ENCODE measurements around the gene SRF. TPM values are rescaled to one million over a fixed set of nuclear protein-coding genes. Genes with fewer than 3 reads are reported as not detected.
A peak's percentile ranks its signal among the peaks of the same experiment; 100 is the strongest.

SRF gene
- total and polyA plus RNA-seq, 2 experiments from 2014 or later, result 7.4 to 22.0 TPM

GRCh38 chr6:43173591-43174262, 2.7 kb downstream of the SRF start:
- H3K9me2 ChIP-seq (replicated peaks; ENCODE audit: insufficient read depth), result no peaks in the 10 kb centered on the region
- H4K20me1 ChIP-seq (ENCODE audit: insufficient read depth, poor library complexity, severe bottlenecking), result peaks cover 18% of the 10 kb centered on the region
- TF ChIP-seq EZH2phosphoT487 (IDR thresholded peaks at IDR 0.05; ENCODE audit: low read depth, severe bottlenecking, unreplicated experiment) (no peak), EZH2 (IDR thresholded peaks at IDR 0.05; ENCODE audit: borderline replicate concordance) (no peak), CTCF (IDR thresholded peaks at IDR 0.05; ENCODE audit: poor library complexity) (no peak)
- DNase-seq (ENCODE audit: low spot score), result no peak
- no peaks in the 10 kb centered on the region for H3K9me3 ChIP-seq (ENCODE audit: low read depth)
- H3K27me3 ChIP-seq, result no peaks in the 10 kb centered on the region
- peak overlapping the region; percentile 73 for H3K4me2 ChIP-seq
- H3K79me2 ChIP-seq, result peaks cover 36% of the 10 kb centered on the region
- peak overlapping the region; percentile 92 for H3K27ac ChIP-seq
- peaks cover 23% of the 10 kb centered on the region for H3K4me1 ChIP-seq (ENCODE audit: insufficient read depth)
- H3K4me3 ChIP-seq, result no peak overlapping the region
- 55% methylated on average over 11 of the region's 11 CpGs for WGBS (ENCODE audit: low lambda C conversion rate, missing lambda C conversion rate)
- no peak overlapping the region for H2AFZ ChIP-seq
- no peaks in the 10 kb centered on the region for H3K36me3 ChIP-seq (replicated peaks; ENCODE audit: insufficient read depth, low read depth)

GRCh38 chr6:43174263-43175112, 3.4 kb downstream of the SRF start:
- Histone ChIP-seq H4K20me1 (ENCODE audit: insufficient read depth, poor library complexity, severe bottlenecking) (peaks cover 18% of the 10 kb centered on the region), H3K9me2 (replicated peaks; ENCODE audit: insufficient read depth) (no peaks in the 10 kb centered on the region), H3K4me2 (peak overlapping the region; percentile 73), H3K36me3 (replicated peaks; ENCODE audit: insufficient read depth, low read depth) (no peaks in the 10 kb centered on the region), H2AFZ (no peak overlapping the region), H3K79me2 (peaks cover 36% of the 10 kb centered on the region), H3K27ac (peak overlapping the region; percentile 92), H3K9me3 (ENCODE audit: low read depth) (no peaks in the 10 kb centered on the region), H3K4me3 (peak overlapping the region; percentile 14), H3K4me1 (ENCODE audit: insufficient read depth) (peaks cover 23% of the 10 kb centered on the region), H3K27me3 (no peaks in the 10 kb centered on the region)
- TF ChIP-seq CTCF (IDR thresholded peaks at IDR 0.05; ENCODE audit: poor library complexity), result no peak
- no peak for TF ChIP-seq EZH2phosphoT487 (IDR thresholded peaks at IDR 0.05; ENCODE audit: low read depth, severe bottlenecking, unreplicated experiment)
- peak; percentile 99 for DNase-seq (ENCODE audit: low spot score)
- WGBS (ENCODE audit: low lambda C conversion rate, missing lambda C conversion rate), result 1% methylated on average over 32 of the region's 32 CpGs

GRCh38 chr6:43175676-43176422, 4.8 kb downstream of the SRF start:
- WGBS (ENCODE audit: low lambda C conversion rate, missing lambda C conversion rate), result 96% methylated on average over 11 of the region's 11 CpGs
- peak overlapping the region; percentile 91 for H3K27ac ChIP-seq
- no peak overlapping the region for H3K4me2 ChIP-seq
- DNase-seq (ENCODE audit: low spot score), result no peak
- H3K4me1 ChIP-seq (ENCODE audit: insufficient read depth), result peaks cover 18% of the 10 kb centered on the region
- no peaks in the 10 kb centered on the region for H3K36me3 ChIP-seq (replicated peaks; ENCODE audit: insufficient read depth, low read depth)
- peaks cover 36% of the 10 kb centered on the region for H3K79me2 ChIP-seq
- TF ChIP-seq EZH2phosphoT487 (IDR thresholded peaks at IDR 0.05; ENCODE audit: low read depth, severe bottlenecking, unreplicated experiment) (no peak), CTCF (IDR thresholded peaks at IDR 0.05; ENCODE audit: poor library complexity) (no peak), EZH2 (IDR thresholded peaks at IDR 0.05; ENCODE audit: borderline replicate concordance) (no peak)
- H3K9me3 ChIP-seq (ENCODE audit: low read depth), result no peaks in the 10 kb centered on the region
- H4K20me1 ChIP-seq (ENCODE audit: insufficient read depth, poor library complexity, severe bottlenecking), result peaks cover 18% of the 10 kb centered on the region
- H2AFZ ChIP-seq, result no peak overlapping the region
- H3K4me3 ChIP-seq, result no peak overlapping the region
- no peaks in the 10 kb centered on the region for H3K9me2 ChIP-seq (replicated peaks; ENCODE audit: insufficient read depth)
- no peaks in the 10 kb centered on the region for H3K27me3 ChIP-seq
